OCI-LY1 (cell line): Measurements from ENCODE around the gene GPC2.

Experiments
- EZH2 ChIP-seq: fragments of 200-600 bp; sonication (generic), shearing (Covaris generic); IDR thresholded peaks from 2 replicates; pipeline ENCODE4 v1.8.0; 2017; ENCODE audit warnings: borderline replicate concordance, mixed run types, mild to moderate bottlenecking, antibody characterized with exemption, low read length, moderate library complexity, mixed read lengths
- TF ChIP-seq, protein P1 (sequence below): fragments of 200-600 bp; sonication (generic), shearing (Covaris generic); IDR thresholded peaks from 2 replicates; pipeline ENCODE4 v1.5.1; 2017; ENCODE audit warnings: mild to moderate bottlenecking, antibody characterized with exemption, low read length, moderate library complexity, mixed read lengths

DNA sequence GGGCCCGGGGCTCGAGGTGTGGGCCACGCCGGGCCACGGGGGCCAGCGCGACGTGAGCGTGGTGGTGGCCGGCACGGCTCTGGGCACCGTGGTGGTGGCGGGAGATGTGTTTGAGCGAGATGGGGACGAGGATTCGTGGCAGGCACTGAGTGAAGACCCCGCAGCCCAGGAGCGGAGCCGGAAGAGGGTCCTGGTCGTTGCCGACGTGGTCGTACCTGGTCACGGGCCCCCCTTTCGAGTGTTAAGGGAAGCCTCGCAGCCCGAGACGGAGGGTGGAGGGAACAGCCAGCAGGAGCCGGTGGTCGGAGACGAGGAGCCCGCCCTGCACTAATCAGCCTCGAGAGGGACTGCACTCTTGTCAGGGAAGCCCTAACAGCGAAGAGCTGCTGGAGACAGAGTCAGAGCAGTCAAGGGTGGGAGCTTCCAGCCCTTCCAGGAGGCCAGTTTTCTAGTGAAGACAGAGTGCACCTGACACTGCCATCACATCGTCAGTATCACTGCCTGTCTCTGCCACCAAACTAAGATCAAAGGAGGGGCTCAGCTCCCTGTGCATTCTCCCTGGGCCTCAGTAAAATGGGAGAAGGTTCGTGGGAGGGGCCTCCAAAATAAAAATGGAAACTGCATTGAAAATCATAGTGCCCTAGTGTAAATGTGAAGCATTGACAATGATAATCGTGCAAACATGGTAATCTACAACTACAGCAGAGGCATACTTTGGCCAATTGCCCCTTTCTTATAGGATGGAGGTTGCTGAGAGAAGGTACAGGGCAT lies 49.1 kb downstream of the GPC2 start:
- TF ChIP-seq EZH2 = no peak
- TF ChIP-seq, protein P1, sequence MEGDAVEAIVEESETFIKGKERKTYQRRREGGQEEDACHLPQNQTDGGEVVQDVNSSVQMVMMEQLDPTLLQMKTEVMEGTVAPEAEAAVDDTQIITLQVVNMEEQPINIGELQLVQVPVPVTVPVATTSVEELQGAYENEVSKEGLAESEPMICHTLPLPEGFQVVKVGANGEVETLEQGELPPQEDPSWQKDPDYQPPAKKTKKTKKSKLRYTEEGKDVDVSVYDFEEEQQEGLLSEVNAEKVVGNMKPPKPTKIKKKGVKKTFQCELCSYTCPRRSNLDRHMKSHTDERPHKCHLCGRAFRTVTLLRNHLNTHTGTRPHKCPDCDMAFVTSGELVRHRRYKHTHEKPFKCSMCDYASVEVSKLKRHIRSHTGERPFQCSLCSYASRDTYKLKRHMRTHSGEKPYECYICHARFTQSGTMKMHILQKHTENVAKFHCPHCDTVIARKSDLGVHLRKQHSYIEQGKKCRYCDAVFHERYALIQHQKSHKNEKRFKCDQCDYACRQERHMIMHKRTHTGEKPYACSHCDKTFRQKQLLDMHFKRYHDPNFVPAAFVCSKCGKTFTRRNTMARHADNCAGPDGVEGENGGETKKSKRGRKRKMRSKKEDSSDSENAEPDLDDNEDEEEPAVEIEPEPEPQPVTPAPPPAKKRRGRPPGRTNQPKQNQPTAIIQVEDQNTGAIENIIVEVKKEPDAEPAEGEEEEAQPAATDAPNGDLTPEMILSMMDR = no peak
